Fibroblast of the conjunctiva (primary cell): ENCODE data around the gene PBX4.

Experiments used
- DNase-seq: peaks from one replicate; pipeline ENCODE4 v3.0.0-alpha.2; 2010; ENCODE audit warnings: low read depth

Gene PBX4

DNA sequence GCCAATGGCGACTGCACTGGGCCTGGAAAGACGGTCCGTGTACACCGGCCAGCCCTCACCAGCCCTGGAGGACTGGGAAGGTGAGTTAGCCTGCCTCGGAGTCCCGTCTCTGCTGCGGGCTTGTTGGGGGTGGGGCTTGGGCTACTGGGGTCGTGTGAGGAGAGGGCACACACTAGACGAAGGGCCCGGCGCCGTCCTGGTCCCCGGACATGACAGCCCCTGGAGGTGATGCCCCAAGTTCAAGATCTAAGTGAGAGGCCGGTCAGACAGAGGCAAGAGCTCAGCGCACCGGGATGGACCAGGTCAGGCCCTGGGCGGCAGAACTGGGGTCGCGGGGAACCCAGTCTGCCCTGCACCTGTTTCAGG is 78.8 kb downstream of the PBX4 start:
- no peak for DNase-seq

DNA sequence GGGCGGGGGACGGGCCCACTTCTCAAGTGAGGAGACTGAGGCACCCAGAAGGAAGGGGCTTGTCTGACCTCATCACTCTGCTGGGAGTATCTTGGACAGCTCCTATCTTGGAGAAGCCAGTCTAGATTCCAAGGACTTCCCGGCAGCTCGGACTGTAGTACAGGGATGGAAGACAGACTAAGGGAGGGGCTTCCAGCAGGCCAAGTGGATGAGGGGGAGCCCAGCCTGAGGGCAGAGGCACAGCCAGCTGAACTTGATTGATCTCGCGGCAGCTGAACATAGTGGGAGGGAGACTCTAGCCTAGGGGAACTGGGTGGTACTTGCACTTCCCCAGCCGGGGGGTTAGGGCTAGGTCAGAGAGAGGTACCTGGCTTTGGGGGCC is 79.7 kb downstream of the PBX4 start:
- DNase-seq = no peak

DNA sequence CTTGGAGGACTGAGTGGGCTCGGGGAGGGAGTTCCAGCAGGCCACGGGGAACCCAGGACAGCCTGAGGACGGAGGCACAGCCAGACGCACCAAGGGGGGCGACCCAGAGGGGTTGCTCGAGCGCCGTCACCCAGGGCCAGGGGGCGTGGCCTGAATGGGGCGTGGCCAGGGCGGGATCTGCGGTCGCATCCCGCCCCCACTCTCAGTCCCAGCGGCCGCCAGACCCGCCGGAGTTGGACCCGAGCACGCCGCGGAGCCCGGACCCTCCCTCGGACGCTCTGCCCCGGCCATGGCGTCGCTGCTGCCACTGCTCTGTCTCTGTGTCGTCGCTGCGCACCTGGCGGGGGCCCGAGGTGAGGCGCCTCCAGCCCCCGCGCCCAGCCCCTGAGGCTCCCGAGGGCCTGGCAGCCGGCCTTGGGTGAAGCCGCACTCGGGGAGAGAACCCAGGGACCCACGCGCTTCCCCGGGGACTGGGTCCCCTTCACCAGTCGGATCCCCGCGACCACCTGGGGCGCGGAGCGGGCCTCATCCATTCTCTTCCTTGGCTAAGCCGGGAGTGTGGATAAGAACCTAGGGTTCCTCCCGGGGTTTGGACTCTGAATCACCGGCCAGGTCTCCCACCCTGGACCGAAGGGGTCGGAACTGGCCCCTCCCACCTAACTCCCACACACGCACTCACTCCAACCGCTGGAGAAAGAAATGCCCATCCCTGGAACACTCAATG is 80.3 kb downstream of the PBX4 start, which contains the start of gene CILP2:
Gene CILP2 (plus strand): TSS at position 205 of the 724 bp plus-strand sequence. CDS start 85 bp downstream, at position 290.
- DNase-seq = no peak

DNA sequence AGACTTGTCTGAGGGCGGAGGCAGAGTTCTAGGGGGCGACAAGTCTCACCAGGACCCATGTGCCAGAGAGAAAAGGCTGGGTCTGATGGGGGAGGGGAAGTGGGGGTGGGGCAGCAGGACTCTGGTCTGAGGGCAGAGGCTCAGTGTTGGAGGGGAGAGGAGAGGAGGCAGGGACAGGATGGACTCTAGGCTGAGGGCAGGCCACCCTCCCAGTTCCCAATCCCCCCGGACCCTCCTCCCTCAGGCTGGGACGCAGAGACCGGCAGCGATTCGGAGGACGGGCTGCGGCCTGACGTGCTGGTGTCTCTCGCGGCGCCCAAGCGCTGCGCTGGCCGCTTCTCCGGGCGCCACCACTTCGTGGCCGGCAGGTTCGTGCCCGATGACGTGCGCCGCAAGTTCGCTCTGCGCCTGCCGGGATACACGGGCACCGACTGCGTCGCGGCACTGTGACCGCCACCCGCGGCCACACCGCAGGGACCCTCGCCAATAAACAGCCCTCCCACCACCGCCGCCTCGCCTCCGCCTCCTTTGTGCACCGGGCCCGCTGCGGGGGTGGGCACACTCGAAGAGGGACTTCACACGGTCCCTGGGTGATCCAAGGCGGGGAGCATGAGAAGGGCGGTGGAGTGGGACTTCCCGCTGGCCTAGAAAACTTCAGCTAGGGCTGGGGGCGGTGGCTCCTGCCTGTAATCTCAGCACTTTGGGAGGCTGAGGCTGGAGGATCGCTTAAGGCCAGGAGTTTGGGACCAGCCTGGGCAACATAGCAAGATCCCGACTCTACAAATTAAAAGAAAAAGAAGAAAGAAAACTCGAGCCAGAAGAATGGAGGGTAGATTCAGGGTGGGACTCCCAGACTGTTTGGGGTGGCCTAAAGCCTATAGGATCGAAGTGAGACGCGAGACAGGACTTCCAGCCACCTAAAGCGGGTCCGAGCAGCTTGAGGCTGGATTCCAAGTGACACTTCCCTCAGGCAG is 81.1 kb downstream of the PBX4 start:
- no peak for DNase-seq

DNA sequence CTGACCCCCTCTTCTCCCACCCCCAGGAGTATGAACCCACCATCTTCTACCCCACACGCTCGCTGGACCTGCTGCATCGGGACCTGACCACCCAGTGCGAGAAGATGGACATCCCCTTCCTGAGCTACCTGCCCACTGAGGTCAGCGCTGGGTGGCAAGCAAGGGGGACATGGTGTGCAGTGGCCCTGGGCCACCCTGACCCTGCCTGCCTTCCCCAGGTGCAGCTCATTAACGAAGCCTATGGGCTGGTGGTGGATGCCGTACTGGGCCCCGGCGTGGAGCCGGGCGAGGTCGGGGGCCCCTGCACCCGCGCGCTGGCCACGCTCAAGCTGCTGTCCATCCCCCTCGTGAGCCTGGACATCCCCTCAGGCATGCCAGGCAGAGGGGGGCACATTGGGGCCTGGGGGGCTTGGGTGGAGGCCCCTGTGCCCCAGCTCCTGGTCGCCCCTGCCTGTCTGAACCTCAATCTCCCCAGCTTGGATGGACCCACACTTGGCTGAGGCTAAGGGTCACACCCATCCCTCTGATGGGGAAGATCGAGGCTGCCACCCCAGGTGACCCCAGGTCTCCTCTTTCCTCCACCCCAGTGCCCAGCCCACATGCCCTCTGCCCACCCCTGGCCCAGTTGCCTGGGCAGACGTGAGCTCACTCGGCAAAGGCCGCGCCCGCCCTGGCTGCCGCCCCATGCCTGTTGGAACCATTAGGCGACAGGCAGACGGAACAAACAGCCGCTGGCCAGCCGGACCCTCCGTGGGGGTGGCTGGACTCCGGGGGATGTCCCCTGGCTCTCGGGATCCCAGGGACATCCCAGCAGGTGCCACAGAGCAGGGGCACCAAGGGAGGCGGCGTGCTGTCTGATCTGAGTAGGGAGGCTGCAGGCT is 82.9 kb downstream of the PBX4 start:
- no peak for DNase-seq

DNA sequence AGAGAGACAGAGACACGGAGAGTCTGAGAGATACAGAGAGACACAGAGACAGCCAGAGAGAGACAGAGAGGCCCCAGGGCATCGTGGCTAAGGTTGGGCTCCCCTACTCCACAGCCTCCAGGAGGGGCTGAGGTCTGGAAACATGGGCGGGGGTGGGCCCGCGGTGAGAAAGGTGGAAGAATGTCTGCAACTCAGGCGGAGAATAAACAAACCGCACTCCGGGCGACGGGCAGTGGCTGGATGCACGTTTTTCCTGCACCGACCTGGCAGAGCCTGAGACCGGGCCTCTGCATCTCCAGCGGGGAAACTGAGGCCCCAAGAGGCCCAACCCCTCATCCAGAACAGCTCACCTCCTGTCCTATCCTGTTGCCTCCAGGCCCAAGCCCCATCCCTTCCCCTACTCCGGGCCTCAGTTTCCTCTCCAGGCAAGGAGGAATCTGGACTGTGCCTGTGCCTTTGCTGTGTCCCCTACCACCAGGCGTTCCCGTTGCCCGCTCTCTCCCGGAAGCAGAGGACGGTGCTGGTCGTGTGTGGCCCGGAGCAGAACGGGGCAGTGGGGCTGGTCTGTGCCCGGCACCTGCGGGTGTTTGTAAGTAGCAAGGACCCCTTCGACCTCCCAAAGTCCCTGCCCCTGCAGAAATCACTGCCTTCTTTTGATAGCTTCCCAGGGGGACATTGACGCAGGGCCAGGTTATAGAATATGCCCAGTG is 83.8 kb downstream of the PBX4 start:
- no peak for DNase-seq

DNA sequence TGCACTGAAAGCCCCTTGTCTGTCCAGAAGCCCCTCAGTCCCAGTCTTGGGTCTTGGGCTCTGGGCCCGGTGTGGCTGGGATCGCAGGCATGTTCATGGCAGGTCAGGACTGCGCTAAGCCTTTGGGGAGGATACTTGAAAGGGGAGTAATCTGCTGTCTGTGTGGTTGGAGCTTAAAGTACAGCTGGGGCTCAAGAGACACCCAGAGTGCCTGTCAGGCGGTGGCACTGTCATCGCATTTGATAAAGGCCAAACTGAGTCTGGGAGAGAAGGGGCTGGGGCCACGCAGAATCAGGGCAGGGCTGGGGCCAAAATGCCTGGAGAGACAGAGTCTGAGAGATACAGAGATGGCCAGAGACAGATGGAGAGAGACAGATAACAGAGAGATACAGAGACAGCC is 84.6 kb downstream of the PBX4 start:
- no peak for DNase-seq

DNA sequence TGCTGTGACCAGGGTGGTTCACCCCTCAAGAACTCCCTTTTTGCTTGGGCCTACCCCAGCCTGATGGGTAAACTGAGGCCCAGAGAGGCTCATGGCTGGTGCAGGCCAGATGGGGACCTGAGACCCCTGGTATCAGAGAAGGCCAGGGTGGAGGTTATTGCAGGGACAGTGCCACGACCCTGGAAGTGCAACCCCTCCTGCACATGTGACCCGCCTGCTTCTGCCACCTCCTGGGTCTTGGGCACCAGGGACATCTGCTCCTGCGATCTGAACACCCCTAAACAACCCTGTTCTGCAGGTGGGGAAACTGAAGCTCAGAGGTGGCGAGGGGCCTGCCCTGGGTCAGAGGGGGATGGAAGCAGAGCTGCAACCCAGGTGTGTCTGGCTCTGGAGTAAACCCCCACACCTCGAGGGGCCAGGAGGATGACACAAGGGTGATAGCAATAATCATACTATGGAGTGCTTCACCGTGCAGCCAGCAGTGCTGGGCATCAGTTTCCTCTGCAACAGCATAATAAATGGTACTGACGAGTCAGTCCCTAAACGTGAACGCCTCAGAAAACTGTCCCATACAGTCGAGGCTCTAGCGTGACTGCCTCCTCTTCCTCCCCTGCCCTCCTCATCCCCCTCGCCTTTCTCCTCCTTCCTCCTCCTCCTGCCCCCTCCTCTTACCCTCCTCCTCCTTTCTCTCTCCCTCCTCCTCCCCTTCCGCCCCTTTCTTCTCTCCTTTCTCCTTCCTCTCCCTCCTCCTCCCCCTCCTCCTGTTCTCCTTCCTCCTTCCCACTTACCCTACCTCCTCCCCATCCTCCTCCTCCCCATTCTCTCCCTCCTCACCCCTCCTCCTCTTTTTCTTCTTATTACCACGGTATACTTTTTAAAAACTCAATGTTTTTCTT is 85.4 kb downstream of the PBX4 start:
- DNase-seq = no peak

DNA sequence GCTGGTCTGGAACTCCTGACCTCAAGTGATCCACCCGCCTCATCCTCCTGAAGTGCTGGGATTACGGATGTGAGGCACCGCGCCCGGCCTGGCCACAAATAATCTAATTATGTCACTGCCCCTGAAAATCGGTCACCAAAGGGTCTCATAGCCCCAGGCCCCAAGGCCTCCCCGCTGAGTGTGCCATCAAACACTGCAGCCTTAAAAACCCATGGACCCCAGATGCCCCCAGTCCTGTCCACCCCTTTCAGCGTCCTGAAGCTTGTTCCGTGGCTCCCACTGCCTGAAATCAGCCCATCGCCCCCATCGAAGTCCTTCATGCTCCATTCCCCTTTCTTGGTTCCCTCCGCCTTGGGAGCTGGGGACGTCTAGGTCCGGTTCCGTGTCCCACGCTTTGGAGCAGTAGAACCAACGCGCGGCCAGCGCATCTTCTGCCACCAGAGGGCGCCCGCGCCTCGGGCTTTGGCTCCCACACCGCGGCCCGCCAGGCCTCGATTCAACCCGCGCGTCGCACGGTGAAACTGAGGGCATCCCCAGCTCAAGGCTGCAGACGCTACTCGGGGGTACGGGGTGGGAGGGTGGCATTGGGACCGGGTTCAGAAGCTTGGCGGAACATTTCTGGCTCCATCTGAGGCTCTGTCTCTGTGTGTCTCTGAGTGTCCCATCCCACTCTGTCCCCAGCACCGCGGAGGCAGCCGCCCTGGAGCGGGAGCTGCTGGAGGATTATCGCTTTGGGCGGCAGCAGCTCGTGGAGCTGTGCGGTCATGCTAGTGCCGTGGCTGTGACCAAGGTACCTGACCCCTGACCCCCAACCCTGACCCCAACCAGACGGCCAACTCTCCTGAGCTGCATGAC is 86.3 kb downstream of the PBX4 start:
- DNase-seq = no peak

DNA sequence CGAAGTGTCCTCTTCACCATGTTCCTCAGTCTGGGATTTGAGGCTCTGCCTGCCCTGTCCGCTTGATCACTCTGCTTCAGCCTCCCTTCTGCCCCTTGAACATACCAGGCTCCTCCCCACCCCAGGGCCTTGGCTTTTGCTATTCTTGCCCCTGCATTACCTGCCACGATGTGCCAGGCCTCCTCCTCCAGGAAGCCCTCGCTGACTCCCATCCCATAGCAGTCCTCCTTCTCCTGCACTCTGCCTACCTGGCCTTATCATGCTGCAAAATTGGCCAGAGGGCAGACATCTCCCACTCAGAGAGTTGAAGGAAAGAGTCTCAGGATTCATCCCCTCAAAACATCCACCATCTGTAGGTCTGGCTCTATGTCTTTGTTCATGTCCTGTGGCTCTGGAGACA is 87.6 kb downstream of the PBX4 start:
- no peak for DNase-seq

DNA sequence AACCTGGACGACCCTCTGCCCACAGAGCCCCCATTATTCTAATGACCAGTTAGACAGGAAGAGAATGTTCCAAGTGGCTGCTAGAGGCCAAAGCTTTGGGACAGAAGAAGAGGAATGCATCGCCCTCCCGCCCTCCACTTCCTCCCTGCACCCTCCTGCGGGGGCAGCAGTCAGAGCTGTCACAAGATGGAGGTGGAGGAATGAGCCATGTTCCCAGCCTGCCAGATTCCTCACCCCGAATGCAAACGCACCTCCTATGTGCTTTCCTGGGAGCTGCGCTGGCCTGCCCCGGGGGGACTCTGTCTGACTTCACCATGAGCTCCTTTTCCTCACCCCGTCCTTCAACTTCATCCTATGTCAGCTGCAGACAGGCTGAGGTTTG is 88.1 kb downstream of the PBX4 start:
- DNase-seq = no peak

DNA sequence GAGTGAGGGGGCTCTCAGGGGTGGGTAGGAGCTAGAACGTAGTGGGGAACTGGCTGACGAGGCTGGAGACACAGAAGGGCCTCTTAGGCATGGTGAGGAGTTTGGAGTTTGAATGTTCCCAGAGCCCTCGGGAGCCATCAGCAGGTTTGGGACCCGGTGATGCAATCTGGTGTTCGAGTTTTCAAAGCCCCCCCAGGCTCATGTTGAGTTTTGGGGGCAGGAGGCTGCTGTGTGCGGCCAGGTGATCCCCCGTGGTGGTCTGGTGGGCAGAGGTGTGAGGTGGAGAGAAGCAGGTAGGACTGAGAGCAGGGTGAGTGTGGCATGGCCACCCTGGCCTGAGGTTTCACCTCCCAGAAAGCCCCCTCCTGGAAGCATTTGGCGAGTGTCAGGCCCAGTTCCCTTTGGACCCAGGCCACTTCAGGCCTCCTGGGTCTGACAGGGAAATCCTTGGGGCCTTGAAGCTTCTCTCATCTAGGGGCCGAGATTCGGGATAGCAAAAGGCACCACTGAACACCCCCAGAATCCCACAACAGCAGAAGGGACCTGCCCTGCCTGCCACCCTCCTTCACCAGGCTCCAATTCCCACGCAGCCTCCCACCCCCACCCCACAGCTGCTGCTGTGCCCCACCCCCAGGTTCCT is 88.6 kb downstream of the PBX4 start:
- DNase-seq = no peak

DNA sequence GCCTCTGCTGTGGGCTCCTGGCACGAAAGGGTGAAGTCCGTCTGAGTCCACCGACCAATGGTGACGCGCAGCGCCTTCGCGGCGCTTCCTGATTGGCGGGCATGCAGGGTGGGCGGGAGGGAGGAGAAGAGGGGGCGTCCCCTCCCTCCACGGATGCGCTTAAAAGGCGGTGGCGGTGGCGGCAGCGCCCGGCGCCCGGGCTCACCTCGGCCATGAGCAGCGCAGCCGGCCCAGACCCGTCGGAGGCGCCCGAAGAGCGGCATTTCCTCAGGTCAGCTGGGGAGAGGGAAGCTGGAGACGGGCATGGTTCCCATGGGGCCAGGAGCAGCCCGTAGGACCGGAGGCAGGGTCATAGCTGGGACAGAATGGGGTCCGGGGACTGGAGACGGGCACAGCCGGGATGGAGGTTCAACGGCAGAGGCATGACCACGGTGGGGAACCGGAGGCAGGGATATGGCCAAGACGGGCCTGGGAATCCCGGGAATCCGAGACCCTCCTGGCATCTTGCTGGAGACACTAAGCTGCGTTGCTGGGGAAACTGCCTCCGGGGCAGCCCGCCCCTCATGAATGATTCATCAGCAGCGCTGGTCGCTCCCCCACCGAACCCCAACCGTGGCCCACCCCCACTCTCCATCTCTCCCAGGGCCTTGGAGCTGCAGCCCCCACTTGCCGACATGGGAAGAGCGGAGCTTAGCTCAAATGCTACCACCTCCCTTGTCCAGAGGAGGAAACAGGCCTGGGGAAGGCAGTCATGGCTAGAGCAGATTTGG is 89.6 kb downstream of the PBX4 start, which contains the start of gene YJEFN3:
Gene YJEFN3 (plus strand): TSS at position 191 of the 770 bp plus-strand sequence. CDS start 22 bp downstream, at position 213.
- no peak for DNase-seq

DNA sequence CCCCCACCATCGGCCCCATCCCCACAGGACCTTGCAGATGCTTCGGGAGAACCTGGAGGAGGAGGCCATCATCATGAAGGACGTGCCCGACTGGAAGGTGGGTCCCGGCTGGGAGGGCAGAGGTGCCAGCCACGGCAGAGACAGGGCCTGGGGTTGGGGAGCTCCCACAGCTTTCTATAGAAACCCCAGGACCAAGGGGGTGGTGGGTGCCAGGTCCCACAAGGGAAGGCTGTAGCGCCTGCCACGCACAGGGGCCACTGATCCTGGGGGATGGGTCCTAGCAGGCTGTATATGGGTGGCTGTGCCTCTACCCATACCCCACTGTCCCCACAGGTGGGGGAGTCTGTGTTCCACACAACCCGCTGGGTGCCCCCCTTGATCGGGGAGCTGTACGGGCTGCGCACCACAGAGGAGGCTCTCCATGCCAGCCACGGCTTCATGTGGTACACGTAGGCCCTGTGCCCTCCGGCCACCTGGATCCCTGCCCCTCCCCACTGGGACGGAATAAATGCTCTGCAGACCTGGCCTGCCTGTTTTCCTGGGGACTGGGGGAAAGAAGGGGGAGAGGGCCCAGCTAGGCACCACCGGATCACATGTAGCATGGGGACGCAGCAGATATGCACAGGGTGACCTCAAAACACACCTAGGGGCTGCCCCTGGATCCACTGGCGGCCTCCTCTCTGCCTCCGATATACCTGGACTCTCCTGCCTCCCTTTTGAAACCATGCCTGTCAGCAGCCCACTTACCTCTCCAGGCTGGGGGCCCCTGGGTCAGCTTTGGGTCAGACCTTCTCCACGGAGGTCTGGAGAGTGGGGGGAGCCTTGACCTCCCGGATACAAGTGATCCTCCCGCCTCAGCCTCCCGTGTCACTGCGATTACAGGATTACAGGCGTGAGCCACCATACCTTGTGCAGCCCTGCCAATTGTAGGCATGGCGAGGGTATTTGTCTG is 90.5 kb downstream of the PBX4 start:
- DNase-seq = no peak

DNA sequence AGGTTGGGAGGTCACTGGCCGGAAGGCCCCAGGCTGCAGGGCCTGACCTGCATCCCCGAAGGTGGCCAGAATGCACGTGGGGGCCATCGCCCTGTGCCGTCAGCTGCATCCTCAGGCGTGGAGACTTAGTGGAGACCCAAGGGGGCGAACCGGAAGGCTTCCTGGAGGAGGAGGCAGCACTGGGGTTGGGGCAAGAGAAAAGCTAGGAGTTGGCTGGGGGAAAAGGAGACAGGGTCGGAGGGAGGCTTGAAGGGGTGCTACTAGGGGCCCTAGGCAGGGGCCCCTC is 91.2 kb downstream of the PBX4 start:
- no peak for DNase-seq

DNA sequence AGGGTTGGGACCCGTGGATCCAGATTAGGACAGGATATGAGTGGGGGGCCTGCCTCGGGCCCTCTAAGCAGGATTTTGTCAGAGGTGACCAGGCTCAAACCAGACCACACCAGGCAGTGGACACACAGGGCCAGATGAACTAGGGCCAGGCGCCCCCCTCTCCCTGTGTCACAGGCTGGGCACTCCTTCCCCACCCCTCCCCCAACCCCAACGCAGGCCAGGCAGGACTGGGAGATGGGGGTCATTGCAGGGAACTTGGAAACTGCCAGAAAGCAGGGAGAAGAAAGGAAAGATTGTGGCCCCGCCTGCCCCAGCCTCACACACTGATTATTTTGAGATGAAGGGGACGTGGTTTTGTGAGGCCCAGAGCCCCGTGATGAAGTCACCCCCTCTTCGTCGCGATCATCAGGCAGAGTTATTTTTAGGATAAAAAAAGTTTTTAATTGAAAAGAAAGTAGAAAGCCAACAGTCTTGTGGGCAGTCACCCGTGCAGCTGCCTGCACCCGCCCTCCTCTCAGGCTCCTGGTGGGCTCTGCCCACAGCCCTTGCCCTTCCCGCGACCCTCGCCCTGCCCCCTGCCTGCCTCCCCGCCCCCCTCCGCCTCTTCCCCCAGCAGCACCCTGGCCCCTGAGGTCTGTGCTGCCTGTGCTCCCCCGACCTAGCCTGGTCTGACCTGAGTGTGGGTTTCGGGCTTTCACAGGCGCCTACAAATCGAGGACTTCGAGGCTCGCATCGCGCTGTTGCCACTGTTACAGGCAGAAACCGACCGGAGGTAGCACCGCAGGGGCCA is 91.7 kb downstream of the PBX4 start:
- DNase-seq = no peak
